ENCODE data around the gene NTRK3.
"Not testable (repeated sequence)": the region's sequence is repeated elsewhere in the genome, so short reads cannot be mapped to it uniquely, and the experiment has no call there.

The NTRK3 gene

GRCh38 chr15:88074386-88074785 is 182.2 kb downstream of the NTRK3 start:
- DNase-seq (ENCODE audit: low read depth): no peak
- TF ChIP-seq CTCF (conservative IDR thresholded peaks at IDR 0.05; ENCODE audit: control insufficient read depth, insufficient read depth, low read depth, low read length): no peak
- H3K4me3 ChIP-seq (ENCODE audit: control insufficient read depth, low read depth, low read length): no peak overlapping the region

- no peak for DNase-seq (ENCODE audit: low read depth)
- H3K4me3 ChIP-seq (ENCODE audit: control insufficient read depth, low read depth, low read length): no peak overlapping the region
- TF ChIP-seq CTCF (conservative IDR thresholded peaks at IDR 0.05; ENCODE audit: control insufficient read depth, insufficient read depth, low read depth, low read length): no peak
These were observed 183.2 kb downstream of the NTRK3 start for GRCh38 chr15:88073391-88073691.

- no peak overlapping the region for H3K4me3 ChIP-seq (ENCODE audit: control insufficient read depth, low read depth, low read length)
- no peak for DNase-seq (ENCODE audit: low read depth)
- TF ChIP-seq CTCF (conservative IDR thresholded peaks at IDR 0.05; ENCODE audit: control insufficient read depth, insufficient read depth, low read depth, low read length): no peak
These were observed 183.7 kb downstream of the NTRK3 start for GRCh38 chr15:88072598-88073390.

GRCh38 chr15:88072133-88072532 is 184.4 kb downstream of the NTRK3 start:
- not testable (repeated sequence) for H3K4me3 ChIP-seq (ENCODE audit: control insufficient read depth, low read depth, low read length); DNase-seq (ENCODE audit: low read depth)

GRCh38 chr15:88071141-88071540 is 185.4 kb downstream of the NTRK3 start:
- TF ChIP-seq CTCF (conservative IDR thresholded peaks at IDR 0.05; ENCODE audit: control insufficient read depth, insufficient read depth, low read depth, low read length): no peak
- no peak for DNase-seq (ENCODE audit: low read depth)
- no peak overlapping the region for H3K4me3 ChIP-seq (ENCODE audit: control insufficient read depth, low read depth, low read length)

GRCh38 chr15:88069561-88069960 is 187.0 kb downstream of the NTRK3 start:
- DNase-seq (ENCODE audit: low read depth): no peak
- no peak for TF ChIP-seq CTCF (conservative IDR thresholded peaks at IDR 0.05; ENCODE audit: control insufficient read depth, insufficient read depth, low read depth, low read length)
- H3K4me3 ChIP-seq (ENCODE audit: control insufficient read depth, low read depth, low read length): no peak overlapping the region

- no peak overlapping the region for H3K4me3 ChIP-seq (ENCODE audit: control insufficient read depth, low read depth, low read length)
- TF ChIP-seq CTCF (conservative IDR thresholded peaks at IDR 0.05; ENCODE audit: control insufficient read depth, insufficient read depth, low read depth, low read length): no peak
- DNase-seq (ENCODE audit: low read depth): no peak
These were observed 189.2 kb downstream of the NTRK3 start for GRCh38 chr15:88067331-88067685.

Data from fibroblast of mammary gland (primary cell).